Loucy (cell line): ENCODE data around the gene METTL5.

Source experiments
- EZH2phosphoT487 ChIP-seq: fragments of 200-600 bp; IDR thresholded peaks from 2 replicates; pipeline ENCODE4 v1.6.1; 2018; ENCODE audit warnings: antibody characterized with exemption, mild to moderate bottlenecking, moderate library complexity, borderline replicate concordance
- TF ChIP-seq, protein P1 (sequence below): fragments of 200-600 bp; sonication (generic); conservative IDR thresholded peaks from 2 replicates; pipeline ENCODE4 v1.5.1; 2014; ENCODE audit warnings: mild to moderate bottlenecking, antibody characterized with exemption, low read length

DNA sequence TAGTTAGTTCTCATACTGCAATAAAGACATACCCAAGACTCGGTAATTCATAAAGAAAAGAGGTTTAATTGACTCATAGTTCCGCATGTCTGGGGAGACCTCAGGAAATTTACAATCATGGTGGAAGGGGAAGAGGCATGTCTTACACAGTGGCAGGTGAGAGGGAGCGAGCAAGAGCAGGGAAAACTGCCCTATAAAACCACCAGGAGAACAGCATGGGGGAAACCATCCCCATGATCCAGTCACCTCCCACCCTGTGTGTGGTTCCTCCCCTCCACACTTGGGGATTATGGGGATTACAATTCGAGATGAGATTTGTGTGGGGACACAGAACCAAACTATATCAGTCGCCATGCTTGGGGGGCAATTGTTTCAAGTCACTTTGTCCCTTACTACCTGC, 27.1 kb downstream of the METTL5 start:
- TF ChIP-seq, protein P1, sequence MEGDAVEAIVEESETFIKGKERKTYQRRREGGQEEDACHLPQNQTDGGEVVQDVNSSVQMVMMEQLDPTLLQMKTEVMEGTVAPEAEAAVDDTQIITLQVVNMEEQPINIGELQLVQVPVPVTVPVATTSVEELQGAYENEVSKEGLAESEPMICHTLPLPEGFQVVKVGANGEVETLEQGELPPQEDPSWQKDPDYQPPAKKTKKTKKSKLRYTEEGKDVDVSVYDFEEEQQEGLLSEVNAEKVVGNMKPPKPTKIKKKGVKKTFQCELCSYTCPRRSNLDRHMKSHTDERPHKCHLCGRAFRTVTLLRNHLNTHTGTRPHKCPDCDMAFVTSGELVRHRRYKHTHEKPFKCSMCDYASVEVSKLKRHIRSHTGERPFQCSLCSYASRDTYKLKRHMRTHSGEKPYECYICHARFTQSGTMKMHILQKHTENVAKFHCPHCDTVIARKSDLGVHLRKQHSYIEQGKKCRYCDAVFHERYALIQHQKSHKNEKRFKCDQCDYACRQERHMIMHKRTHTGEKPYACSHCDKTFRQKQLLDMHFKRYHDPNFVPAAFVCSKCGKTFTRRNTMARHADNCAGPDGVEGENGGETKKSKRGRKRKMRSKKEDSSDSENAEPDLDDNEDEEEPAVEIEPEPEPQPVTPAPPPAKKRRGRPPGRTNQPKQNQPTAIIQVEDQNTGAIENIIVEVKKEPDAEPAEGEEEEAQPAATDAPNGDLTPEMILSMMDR = no peak
- no peak for TF ChIP-seq EZH2phosphoT487
